Stimulated activated CD8-positive, alpha-beta memory T cell treated with anti-CD3 and anti-CD28 coated beads, Interleukin-15, amount 100 ng/mL, for 1 hour (primary cell): Measurements from ENCODE around the gene PPIL6.
A peak's percentile ranks its signal among the peaks of the same experiment; 100 is the strongest.
"Not testable (repeated sequence)": the region's sequence is repeated elsewhere in the genome, so short reads cannot be mapped to it uniquely, and the experiment has no call there.

ENCODE experiments used
- DNase-seq: peaks from one replicate; pipeline ENCODE4 v3.0.0-alpha.2; 2020; ENCODE audit warnings: low read depth

The PPIL6 gene

DNA sequence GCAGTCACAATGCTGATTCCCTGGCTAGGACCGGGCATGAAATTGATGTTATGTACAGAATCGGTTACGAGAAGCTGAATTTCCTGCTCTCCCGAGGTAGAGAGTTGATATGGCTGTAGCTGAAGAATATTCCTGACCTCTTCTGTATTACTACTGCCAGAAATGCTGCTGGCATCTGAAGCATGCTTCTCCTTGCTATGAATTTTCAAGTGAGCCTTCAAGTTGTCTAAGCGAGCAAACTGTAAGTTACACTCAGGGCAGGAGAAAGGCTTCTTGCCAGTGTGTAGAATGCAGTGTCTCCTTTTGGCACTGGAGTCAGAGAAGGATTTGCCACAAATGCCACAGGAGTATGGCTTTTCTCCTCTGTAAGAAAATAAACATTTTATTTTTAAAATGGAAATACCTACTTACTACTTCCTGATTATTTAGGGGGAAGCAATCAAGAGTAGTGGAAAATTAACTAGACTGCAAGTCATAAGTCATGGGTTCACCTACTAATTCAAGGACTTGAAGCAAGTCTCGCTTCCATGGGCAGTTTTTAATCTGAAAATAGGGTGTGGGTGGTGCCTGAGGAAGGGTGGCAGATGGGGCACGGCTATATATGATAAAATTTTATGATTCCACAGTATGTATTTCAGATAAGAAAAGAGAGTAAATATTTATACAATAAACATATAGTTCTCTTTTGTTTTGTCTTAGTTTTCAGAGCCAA is 25.9 kb upstream of the PPIL6 start:
- no peak for DNase-seq

DNA sequence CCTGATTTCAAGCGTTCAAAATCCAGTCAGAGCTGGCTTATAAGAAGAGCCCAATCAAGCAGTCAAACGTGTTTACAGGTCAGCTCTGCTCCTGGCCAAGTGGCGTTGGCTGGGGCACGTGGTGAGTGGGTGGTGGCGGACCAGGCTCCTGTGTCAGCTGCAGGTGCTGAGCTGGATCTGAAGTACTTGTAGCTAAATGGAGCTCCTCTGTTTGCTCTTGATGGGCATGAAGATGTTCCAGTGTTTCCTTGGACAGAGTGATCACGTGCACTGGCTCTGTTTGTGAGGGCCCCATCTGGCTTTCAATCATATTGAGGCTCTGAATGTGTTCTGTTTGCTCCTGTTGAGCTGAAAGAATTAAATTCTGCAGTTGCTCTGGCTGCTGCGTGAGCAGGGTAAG is 25.3 kb upstream of the PPIL6 start:
- DNase-seq = no peak

- DNase-seq = no peak
Observed at GRCh38 chr6:109461733-109462526, 21.5 kb upstream of the PPIL6 start.

DNA sequence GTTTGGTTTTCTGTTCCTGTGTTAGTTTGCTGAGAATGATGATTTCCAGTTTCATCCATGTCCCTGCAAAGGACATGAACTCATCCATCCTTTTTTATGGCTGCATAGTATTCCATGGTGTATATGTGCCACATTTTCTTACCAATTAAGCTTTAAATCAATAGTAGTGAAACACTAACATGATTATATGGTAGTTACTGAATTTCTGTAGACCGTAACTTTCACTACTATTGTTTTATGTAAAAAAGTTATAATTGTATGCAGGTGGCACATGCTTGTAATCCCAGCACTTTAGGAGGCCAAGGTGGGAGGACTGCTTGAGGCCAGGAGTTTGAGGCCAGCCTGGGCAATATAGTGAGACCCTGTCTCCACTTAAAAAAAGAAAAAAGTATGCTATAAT is 20.8 kb upstream of the PPIL6 start:
- DNase-seq = not testable (repeated sequence)

DNA sequence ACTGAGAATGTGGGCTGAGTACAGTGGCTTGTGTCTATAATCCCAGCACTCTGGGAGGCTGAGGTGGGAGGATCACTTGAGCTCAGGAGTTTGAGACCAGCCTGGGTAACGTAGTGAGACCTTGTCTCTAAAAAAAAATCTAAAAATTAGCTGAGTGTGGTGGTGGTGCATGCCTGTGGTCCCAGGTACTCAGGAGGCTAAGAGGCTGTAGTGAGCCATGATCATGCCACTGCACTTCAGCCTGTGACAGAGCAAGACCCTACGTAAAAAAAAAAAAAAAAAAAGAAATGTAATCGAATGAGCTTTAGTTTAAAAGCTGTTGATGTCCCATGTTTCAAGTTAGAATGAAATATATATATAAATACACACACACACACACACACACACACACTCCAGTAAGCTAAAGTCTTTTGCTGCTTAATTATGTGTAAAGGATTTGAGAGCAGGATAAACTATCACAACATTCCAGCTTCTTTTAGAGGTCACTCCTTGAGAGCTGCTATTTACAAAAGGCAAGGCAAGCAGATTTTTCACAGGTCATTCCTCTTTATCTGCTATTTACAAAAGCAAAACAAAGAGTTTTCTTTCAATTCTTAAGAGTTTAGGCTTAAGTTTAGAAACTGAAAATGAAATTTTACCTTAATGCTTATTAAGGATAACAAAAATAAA is 19.9 kb upstream of the PPIL6 start:
- no peak for DNase-seq

DNA sequence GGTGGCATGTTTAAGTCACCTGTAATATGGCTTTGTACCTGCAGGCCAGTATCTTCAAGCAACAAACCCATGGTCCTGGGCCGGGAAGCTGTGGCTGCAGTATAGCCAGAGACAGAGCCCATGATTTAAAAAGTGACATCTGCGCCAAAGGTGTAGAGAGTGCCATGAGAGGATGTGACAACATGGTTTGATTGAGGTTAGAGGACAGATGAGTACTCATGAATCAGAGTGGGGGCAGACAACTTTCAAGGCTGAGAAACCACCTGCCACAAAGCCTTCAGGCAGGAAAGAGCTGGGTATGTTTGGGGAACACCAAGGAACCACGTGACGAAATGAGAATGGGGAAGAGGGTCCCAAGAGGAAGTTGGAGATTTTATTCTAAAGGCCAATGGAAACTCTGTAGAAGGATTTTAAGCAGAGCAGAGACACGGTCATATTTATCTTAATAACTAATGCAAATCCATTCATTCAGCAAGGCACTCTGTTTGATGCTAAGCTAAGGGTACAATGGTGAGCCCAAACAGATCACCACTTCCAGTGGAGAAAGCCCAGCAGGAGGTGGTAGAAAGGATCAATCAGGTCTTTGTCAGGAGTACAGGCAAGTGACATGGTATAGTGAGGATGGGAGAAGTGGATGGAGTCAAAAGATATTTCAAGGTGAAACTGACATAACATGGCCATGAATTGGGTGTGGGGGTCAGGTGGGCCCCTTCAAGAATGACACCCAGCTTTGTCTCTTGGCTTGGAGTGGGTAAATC is 18.5 kb upstream of the PPIL6 start:
- no peak for DNase-seq

DNA sequence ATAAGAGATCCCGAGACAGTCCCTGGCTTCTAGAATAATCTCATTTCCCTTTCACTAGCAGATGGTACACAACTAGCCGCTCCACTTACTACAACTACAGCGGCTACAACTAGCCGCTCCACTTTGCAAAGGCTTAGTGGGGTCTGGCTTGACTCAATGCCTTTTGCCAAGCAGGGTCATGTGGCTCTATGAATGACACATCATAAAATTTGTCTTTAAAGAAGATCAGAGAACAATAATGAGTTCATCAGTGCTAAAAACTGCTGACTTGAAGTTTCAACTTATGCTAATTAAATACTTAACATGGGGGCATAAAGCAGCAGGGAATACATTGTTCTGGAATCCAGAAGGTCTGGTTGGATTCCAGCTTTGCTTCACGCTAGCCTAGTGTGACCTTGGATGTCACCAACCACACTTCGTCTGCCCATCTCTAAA is 17.2 kb upstream of the PPIL6 start:
- no peak for DNase-seq

DNA sequence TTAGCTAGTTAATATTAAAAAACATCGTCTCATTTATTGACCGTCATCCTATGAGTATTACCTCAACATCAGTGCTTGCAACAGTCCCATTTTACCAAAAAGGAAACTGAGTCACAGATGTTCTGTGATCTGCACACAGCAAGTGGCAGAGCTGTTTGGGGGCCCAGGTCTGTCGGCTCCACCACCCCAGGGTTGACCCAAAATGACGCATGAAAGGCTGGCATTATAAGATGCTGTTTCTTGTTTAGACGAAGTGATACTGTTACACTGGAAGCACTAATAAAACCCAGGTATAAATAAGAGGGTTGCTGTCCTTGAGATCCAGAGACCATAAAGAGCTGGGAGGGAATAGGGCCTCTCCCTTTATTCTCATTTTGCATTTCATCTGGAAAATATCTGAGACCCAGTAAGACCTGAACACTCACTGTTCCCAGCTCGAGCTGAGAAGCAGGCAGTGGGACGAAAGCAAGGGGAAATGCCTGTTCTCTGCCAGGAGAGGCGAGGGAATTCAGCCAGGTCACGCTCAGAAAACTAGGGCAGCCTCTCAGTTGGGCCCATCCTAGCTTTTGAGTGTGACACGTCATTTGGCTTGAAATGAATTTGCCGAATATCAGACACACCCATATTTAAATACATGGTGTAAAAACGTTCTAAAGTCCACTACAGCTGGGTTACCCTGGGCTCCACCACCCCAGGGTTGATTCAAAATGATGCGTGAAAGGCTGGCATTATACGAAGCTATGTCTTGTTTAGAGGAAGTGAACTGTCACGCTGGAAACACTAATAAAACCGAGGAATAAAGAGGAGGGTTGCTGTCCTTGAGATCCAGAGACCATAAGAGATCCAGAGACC is 16.5 kb upstream of the PPIL6 start:
- DNase-seq = no peak

DNA sequence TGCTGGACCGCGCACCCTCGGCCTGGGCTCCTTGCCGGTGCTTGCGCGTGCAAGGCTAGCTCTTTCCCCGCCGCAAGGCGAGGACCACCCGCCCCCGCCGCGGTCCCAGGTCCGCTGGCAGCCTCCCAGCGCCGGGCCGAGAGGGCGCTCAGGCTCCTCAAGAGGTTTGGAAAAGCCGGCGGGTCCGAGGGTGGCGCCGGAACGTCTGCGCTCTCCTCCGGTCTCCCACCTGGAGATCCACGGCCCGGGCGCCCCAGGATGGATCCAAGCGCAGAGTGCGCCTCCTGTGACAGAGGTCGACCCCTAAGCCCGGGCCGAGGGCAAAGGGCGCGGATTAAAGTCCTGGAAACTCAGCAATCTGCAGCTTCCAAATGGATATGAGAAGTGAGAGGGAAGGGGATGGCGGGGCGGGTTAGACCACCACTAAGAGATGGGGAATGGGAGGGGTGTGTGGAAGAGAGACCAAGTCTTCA is 15.7 kb upstream of the PPIL6 start:
- DNase-seq = no peak

DNA sequence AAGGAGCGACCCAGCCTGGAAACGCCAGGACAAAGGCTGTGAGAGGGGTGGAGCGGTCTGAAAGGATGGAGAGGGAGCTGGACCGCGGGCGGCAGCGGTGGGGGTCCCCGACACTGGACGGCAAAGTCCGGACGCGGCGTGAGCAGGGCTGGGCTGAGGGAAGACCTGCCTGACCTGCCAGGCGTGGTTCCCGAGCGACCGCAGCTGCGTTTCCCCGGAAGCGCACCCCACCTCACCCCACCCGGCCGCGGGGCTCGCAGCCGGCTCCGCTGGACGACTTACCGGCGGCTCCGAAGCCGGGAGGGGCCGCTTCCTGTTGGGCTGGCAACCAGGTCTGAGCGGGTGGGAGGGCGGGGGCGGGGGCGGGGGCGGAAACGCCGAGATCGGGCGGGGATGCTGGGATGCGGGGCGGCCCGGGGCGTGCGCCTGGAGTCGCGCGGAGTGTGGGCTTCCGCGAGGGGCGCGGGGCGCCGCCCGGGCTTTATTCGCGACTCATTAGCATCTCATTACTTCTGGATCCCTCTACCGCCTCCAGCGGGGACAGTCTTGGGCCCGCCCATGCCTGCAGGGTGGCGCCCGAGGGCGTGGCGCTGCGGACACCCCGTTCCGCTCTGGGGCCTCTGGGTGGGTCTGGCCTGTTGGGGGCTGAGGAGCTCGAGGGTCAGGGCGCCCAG is 15.1 kb upstream of the PPIL6 start, which contains the start of gene MICAL1:
Gene MICAL1, minus strand, starts transcription at position 336 of the 674 bp plus-strand sequence. CDS start 1,576 bp downstream, outside the sequence.
- DNase-seq = peak; percentile 35

DNA sequence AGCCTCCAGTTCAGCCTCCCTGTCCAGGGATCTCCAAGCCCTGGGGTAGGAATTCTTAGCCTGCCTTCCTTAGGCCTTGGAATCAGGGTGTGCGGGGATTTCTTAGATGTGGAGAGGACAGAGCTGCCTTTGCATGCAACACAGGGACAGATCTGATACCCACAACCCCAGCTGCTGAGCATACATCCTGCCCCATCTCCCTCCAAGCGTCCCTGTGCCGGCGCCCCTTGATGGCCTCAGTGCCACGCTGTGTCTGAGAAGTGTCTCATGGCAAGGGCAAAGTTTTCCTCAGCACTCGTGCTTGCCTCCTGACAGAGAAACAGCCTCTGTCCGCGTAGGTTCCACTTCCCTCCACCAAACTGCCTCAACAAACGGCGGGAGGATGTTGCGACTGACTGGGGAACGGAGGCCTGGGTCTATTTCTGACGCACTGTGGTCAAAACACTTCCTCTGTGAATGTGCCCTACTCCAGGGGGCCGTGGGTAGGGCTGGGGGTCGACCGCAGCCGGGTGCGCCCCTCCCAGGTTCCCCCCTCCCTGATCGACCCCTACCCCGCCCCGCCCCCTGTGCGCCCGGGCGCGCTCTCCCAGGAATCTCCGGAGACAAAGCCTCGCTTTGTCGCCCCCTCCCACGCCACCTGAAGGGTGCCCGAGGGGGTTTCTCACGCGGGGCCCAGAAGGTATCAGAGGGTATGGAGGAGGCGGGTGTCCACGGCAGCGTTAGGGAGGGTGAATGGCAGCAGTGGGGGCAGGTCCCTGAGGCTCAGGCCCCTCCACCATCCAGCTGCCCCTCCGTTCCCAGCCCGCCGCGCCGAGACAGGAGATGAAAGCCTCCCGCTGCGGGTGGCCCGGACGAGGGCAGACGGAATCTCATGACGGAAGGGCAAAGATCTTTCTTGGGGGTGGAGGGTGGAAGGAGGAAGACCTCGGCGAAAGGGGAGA is 14.3 kb upstream of the PPIL6 start:
- DNase-seq = peak; percentile 41

DNA sequence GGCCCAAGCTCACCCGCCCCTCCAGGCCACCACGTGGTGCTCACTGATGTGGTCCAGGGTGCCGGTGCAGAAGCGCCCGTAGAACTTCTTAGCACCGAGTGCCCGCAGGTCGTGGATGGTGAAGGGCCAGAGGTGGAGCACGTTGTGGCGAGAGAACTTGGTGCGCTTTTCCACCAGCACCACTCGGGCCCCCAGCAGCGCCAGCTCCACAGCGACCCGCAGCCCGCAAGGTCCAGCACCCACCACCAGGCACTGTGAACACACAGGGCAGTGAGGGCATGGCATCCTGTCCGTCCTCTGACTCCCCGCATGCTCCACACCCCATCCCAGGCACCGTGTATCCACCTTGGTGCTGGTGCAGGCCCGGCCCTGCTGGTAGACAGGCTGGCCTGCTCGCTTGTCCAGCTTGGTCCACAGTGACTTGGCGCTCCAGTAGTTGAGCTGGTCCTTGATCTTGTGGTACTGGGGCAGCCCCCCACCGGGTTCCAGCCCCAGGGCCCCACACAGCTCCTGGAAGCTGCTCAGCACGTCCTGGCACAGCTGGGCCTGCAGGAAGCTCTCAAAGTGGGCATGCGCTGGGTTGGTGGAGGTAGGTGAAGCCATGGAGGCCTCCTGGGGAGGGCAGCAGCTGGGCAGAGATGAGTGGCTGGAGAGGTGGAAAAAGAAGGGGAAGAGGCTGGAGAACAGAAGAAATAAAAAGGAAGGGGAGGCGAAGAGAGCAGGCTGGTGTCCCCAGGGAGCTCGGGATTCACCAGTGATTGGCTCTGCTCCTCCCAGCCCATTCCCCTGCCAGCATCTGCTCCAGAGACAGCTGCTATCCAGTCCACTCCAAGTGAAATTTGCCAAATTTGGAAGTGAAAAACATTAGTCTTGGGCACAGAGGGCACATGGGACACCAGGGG is 13.4 kb upstream of the PPIL6 start:
- DNase-seq = no peak

DNA sequence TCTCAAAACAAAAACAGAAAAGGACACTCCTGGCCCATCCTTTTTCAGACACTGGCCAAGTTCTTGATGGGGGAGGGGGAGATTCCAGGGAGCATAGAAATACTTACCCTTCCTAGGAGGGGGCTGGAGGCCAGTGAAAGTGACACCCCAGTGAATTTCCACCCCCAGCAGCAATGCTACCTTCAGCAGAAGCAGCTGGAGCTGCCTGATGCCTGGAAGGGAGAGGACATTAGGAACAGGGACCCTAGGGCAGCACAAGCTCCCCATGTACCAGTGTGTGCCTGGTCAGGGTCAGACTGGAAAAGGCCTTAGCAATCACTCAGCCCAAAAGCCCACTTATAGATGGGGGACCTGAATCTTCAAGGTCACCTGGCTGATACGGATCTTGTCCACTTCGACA is 12.7 kb upstream of the PPIL6 start:
- no peak for DNase-seq

DNA sequence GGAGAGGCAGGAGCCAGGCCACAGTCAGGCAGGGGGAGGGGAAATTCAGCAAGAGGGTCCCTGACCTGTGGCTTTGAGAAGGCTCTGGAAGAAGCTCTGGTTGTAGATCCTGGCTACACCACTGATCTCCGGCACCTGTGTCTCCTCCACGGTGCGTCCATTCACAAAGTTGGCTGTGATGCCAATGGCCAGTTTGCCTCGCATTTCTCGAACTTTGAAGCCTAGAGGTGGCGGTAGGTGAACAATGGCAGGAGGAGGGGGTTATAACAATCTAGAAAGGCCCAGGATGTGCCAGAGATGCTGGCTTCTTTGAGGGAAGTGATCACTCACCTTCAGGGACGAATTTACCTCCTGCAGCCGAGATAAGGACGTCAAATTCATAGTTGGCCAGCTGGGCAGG is 11.8 kb upstream of the PPIL6 start:
- no peak for DNase-seq

DNA sequence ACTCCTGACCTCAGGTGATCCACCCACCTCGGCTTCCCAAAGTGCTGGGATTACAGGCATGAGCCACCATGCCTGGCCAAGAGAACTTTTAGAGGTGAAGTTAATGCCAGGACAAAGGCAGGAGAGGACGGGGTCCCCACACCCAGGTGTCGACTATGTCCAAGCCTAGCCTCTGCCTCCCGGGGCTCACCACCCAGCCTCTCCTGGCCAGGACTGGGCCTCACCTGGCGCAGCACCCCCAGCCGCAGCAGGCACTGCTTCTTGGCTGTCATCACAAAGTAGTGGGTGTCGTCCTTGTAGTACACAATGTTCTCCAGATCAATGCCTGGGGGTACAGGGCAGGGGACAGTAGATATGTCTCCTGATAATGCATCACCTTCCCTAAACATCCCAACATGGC is 10.9 kb upstream of the PPIL6 start:
- DNase-seq = no peak

DNA sequence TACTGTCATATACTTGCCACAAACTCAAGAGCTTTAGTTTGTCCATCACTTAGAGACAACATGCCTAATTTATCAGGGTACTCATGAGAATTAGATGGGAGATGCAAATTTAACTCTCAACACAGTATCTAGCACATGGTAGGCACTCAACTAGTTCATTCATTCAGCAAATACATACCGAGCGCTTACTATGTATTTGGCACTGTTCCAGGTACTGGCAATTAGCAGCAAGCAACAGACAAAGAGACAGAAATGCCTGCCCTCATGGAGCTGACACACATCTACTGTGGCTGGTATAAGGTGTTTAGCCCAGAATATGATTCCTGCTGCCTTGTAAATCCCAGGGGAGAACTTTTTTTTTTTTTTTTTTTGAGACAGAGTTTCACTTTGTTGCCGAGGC is 10.4 kb upstream of the PPIL6 start:
- no peak for DNase-seq

DNA sequence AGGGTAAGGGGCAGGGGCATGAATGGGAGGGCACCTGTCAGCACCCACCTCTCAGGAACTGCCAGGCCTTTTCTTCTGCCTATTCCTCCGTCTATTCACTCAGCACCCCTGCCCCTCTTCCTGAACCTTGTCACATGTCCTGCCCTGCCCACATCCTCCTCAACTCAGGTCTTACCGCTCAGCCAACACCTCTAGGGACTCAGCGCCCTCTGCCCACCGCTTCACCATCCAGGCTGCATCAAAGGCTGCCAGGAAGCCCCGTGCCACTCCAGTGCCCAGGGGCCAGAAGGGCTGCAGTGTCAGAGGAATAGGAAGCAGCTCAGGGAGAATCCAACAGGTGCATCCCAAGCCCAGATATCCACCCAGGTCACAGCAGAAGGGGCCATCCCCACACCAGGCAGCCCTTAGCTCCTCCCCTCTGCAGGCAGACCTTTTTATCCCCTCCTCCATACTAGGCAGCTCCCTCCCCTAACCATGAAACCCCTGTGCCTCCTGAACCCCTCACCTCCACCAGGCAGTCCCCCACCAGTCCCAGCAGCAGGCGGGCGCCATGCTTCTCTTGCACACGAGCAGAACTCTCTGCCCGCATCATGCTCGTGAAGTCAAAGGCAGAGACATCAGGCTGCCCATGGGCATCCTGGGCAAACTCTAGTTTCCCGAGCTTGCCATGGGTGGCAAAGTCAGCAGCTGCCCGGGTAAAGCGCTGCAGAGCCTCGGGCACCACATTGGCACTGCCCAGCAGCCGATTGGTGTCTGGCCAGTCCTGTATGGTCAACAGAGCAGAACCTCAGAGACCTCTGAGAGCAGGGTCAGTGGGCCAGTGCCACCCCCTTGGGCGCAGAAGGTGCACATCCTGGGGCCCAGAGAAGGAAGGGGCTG is 9.6 kb upstream of the PPIL6 start:
- DNase-seq = no peak
